ENCODE data around the gene DIRAS3. TPM values are rescaled to one million over a fixed set of nuclear protein-coding genes. Genes with fewer than 3 reads are reported as not detected.
"Not testable (repeated sequence)": the region's sequence is repeated elsewhere in the genome, so short reads cannot be mapped to it uniquely, and the experiment has no call there.

The DIRAS3 gene
- total RNA-seq, 4 donors from 2014 or later = 2.1 to 2.4 (median 2.3) TPM

DNA sequence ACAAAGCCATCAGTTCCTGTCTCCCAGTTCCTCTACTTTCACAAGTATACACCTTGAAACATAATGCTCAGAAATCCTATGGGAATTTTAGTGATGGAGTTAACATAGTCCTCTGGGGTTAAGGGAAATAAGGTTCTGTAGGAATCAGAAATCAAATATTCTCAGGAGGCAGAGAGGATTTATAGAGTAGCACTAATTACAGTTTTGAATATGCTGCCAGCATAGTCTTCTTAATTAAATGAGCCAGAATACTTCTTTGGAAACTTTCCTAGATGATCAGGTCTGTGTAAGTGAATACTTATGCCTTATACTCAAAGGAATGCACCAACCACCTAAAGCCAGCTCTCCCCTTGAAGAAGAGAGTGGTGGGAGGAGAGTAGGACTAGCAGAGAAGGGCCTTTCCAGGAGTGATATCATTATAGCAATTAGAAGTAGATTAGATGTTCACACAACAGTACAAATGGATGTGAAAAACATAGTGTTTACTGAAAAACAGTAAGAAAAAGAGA lies 31.4 kb upstream of the DIRAS3 start:
- intact Hi-C loops (cut with DNase I) = no loop called here
- Histone ChIP-seq H3K4me1 (no peaks in the 10 kb centered on the region), H3K4me3 (replicated peaks in 1 of 3) (no peak overlapping the region), H3K27me3 (no peaks in the 10 kb centered on the region), H3K9me3 (no peaks in the 10 kb centered on the region), H3K36me3 (no peaks in the 10 kb centered on the region), H3K27ac (no peak overlapping the region)
- DNase-seq = no peak
- no peak for TF ChIP-seq CTCF (IDR thresholded peaks at IDR 0.05)
- TF ChIP-seq POLR2A (IDR thresholded peaks at IDR 0.05) = no peak

DNA sequence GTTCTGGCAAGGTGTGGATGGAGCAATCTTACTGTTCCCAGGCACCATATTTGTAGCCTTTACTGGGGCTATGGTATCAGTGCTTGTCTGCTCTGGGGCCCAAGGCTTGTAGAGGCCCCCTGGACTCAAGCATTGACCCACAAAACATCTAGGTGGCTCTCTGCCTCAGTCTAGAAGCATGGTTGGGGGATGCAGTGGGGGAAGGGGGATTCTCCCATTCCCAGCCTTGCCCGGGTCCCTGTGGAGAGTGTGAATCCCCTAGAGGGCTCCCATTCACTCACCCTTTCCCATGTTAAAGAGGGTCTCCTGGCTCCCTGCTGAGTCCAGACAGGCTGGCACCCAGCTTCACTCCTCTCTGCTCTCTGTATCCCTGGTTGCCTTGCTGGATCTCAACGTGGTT lies 28.2 kb upstream of the DIRAS3 start:
- Histone ChIP-seq H3K4me3 (replicated peaks in 1 of 3) (no peak overlapping the region), H3K27me3 (no peaks in the 10 kb centered on the region), H3K27ac (no peak overlapping the region), H3K36me3 (no peaks in the 10 kb centered on the region), H3K9me3 (no peaks in the 10 kb centered on the region), H3K4me1 (no peaks in the 10 kb centered on the region)
- no peak for DNase-seq
- intact Hi-C loops (cut with DNase I) = no loop called here
- 80 to 87% methylated on average over 2 of the region's 2 CpGs for WGBS, 2 donors
- TF ChIP-seq POLR2A (IDR thresholded peaks at IDR 0.05) (no peak), CTCF (IDR thresholded peaks at IDR 0.05) (no peak)

GRCh38 chr1:68074472-68074871 lies 24.0 kb upstream of the DIRAS3 start:
- no peaks in the 10 kb centered on the region for H3K36me3 ChIP-seq
- no peaks in the 10 kb centered on the region for H3K9me3 ChIP-seq
- H3K27me3 ChIP-seq = no peaks in the 10 kb centered on the region
- intact Hi-C loops (cut with DNase I) = no loop called here
- H3K27ac ChIP-seq = no peak overlapping the region
- no peak for TF ChIP-seq CTCF (IDR thresholded peaks at IDR 0.05)
- TF ChIP-seq POLR2A (IDR thresholded peaks at IDR 0.05) = no peak
- no peaks in the 10 kb centered on the region for H3K4me1 ChIP-seq
- DNase-seq = no peak
- no peak overlapping the region for H3K4me3 ChIP-seq (replicated peaks in 1 of 3)

- Histone ChIP-seq H3K9me3 (no peaks in the 10 kb centered on the region), H3K27me3 (no peaks in the 10 kb centered on the region), H3K4me1 (no peaks in the 10 kb centered on the region), H3K36me3 (no peaks in the 10 kb centered on the region), H3K4me3 (replicated peaks in 1 of 3) (no peak overlapping the region), H3K27ac (no peak overlapping the region)
- WGBS, 2 donors = 74% methylated on average over 1 of the region's 1 CpG
- intact Hi-C loops (cut with DNase I) = no loop called here
- TF ChIP-seq CTCF (IDR thresholded peaks at IDR 0.05) (no peak), POLR2A (IDR thresholded peaks at IDR 0.05) (no peak)
- no peak for DNase-seq
Observed at GRCh38 chr1:68065766-68066165, 15.3 kb upstream of the DIRAS3 start.

DNA sequence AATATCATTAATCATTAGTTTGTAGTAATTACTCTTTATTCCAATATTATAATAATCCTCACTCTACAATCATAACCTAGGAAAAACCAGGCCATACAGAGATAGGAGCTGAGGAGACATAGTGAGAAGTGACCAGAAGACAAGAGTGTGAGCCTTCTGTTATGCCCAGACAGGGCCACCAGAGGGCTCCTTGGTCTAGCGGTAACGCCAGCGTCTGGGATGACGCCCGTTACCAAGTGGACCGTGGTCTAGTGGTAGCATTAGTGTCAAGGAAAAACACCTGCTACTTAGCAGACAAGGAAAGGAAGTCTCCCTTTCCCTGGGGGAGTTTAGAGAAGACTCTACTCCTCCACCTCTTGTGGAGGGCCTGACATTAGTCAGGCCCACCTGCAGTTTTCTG lies 7.6 kb upstream of the DIRAS3 start:
- DNase-seq; H3K27me3 ChIP-seq; intact Hi-C loops (cut with DNase I); H3K9me3 ChIP-seq; H3K4me3 ChIP-seq (replicated peaks in 1 of 3); H3K36me3 ChIP-seq; H3K4me1 ChIP-seq; H3K27ac ChIP-seq: not testable (repeated sequence)
- 92 to 97% methylated on average over 6 of the region's 6 CpGs for whole genome bisulfite sequencing, 2 donors

DNA sequence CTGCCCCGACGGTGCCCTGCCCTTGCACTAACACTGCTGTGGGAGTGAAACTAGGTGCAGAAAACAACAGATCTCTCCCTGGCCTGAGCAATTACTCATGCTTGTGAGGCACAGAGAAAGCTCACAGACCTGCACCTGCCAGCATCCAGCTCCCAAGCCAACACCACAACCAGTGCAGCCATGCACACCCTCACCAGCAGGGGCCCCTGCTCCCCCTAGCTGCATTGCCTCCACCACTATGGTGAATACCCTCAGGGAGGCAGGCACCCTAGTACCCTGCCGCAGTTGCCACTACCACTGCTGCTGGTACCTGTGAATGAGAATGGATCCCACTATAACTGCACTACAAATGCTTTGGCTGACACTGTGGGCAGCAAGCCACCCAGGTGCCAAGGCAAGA lies 7.1 kb upstream of the DIRAS3 start:
- Histone ChIP-seq H3K27ac (no peak overlapping the region), H3K9me3 (no peaks in the 10 kb centered on the region), H3K27me3 (no peaks in the 10 kb centered on the region), H3K4me1 (no peaks in the 10 kb centered on the region), H3K4me3 (replicated peaks in 1 of 3) (no peak overlapping the region), H3K36me3 (no peaks in the 10 kb centered on the region)
- WGBS, 2 donors = 100% methylated on average over 3 of the region's 3 CpGs
- TF ChIP-seq POLR2A (IDR thresholded peaks at IDR 0.05) = no peak
- no peak for TF ChIP-seq CTCF (IDR thresholded peaks at IDR 0.05)
- intact Hi-C loops (cut with DNase I) = no loop called here
- DNase-seq = no peak
